Hepatocyte (in vitro differentiated cells): ENCODE measurements around the gene CNRIP1. TPM values are rescaled to one million over a fixed set of nuclear protein-coding genes. Genes with fewer than 3 reads are reported as not detected.

Source experiments
- DNase-seq: peaks from one replicate; pipeline ENCODE4 v3.0.0-alpha.2; 2016; ENCODE audit warnings: low spot score
- H2AFZ ChIP-seq: fragments of 200-600 bp; sonication (generic); 2 replicates; pipeline ENCODE4 v1.6.0; 2016; ENCODE audit warnings: antibody characterized with exemption, mild to moderate bottlenecking
- H3K27ac ChIP-seq: fragments of 200-600 bp; sonication (generic); 2 replicates; pipeline ENCODE4 v1.5.1; 2016; ENCODE audit warnings: mild to moderate bottlenecking
- H3K27me3 ChIP-seq: fragments of 200-600 bp; sonication (generic); 2 replicates; pipeline ENCODE4 v1.6.1; 2016
- H3K36me3 ChIP-seq: fragments of 200-600 bp; sonication (generic); replicated peaks from 2 replicates; pipeline ENCODE4 v1.5.1; 2016; ENCODE audit warnings: low read depth; ENCODE audit not compliant: insufficient read depth
- H3K4me1 ChIP-seq: fragments of 200-600 bp; sonication (generic); 2 replicates; pipeline ENCODE4 v1.5.1; 2016; ENCODE audit warnings: mild to moderate bottlenecking, moderate library complexity; ENCODE audit not compliant: insufficient read depth
- H3K4me2 ChIP-seq: fragments of 200-600 bp; sonication (generic); 2 replicates; pipeline ENCODE4 v1.6.0; 2016
- H3K4me3 ChIP-seq: fragments of 200-600 bp; sonication (generic); 2 replicates; pipeline ENCODE4 v1.5.1; 2016; ENCODE audit warnings: mild to moderate bottlenecking
- H3K79me2 ChIP-seq: fragments of 200-600 bp; sonication (generic); 2 replicates; pipeline ENCODE4 v1.6.0; 2017; ENCODE audit warnings: mild to moderate bottlenecking
- H3K9me2 ChIP-seq: fragments of 200-600 bp; sonication (generic); replicated peaks from 2 replicates; pipeline ENCODE4 v1.6.0; 2017; ENCODE audit warnings: mild to moderate bottlenecking; ENCODE audit not compliant: insufficient read depth
- H3K9me3 ChIP-seq: fragments of 200-600 bp; sonication (generic); 2 replicates; pipeline ENCODE4 v1.5.1; 2016; ENCODE audit warnings: low read depth, mild to moderate bottlenecking
- H4K20me1 ChIP-seq: fragments of 200-600 bp; sonication (generic); 2 replicates; pipeline ENCODE4 v1.6.0; 2016; ENCODE audit warnings: mild to moderate bottlenecking; ENCODE audit not compliant: insufficient read depth, poor library complexity, severe bottlenecking
- CTCF ChIP-seq: fragments of 200-600 bp; sonication (generic); IDR thresholded peaks from 2 replicates; pipeline ENCODE4 v1.5.1; 2016; ENCODE audit warnings: antibody characterized with exemption, mild to moderate bottlenecking; ENCODE audit not compliant: poor library complexity
- EZH2 ChIP-seq: fragments of 200-600 bp; sonication (generic); IDR thresholded peaks from 2 replicates; pipeline ENCODE4 v1.6.1; 2016; ENCODE audit warnings: antibody characterized with exemption, mild to moderate bottlenecking, borderline replicate concordance
- EZH2phosphoT487 ChIP-seq: fragments of 200-600 bp; sonication (generic); IDR thresholded peaks from one replicate; pipeline ENCODE4 v1.6.1; 2018; ENCODE audit warnings: antibody characterized with exemption, mild to moderate bottlenecking, low read depth, moderate library complexity; ENCODE audit not compliant: unreplicated experiment, severe bottlenecking
- WGBS: methylation state at CpG from one replicate; pipeline ENCODE4 v1.1.6; 2016; ENCODE audit warnings: low lambda C conversion rate; ENCODE audit errors: missing lambda C conversion rate; 5-methylcytosine and 5-hydroxymethylcytosine counted together
- polyA plus RNA-seq: library from polyadenylated mRNA; unstranded; fragments of >200 nt; fragmentation: Nextera tagmentation; extraction: Ambion mirVana; gene quantifications from 2 replicates; pipeline ENCODE4 v1.2.1, GENCODE V29; 2016
- total RNA-seq: library from RNA; depleted of rRNA; stranded (reverse); fragments of >200 nt; gene quantifications from 2 replicates; pipeline ENCODE4 v1.2.3, GENCODE V29; 2014

CNRIP1 gene
- total and polyA plus RNA-seq, 2 experiments from 2014 or later: 3.1 to 5.8 TPM

- no peak overlapping the region for H3K27ac ChIP-seq
- no peak for TF ChIP-seq EZH2
- no peak for TF ChIP-seq CTCF
- no peak for TF ChIP-seq EZH2phosphoT487
These were observed 31.9 kb downstream of the CNRIP1 start for GRCh38 chr2:68287580-68288441.

GRCh38 chr2:68284896-68285295, 34.9 kb downstream of the CNRIP1 start:
- Histone ChIP-seq H2AFZ (no peak overlapping the region), H4K20me1 (no peaks in the 10 kb centered on the region), H3K27me3 (no peaks in the 10 kb centered on the region), H3K4me3 (no peak overlapping the region), H3K9me2 (no peaks in the 10 kb centered on the region), H3K79me2 (no peaks in the 10 kb centered on the region), H3K4me2 (no peak overlapping the region), H3K9me3 (no peaks in the 10 kb centered on the region), H3K27ac (no peak overlapping the region), H3K4me1 (no peaks in the 10 kb centered on the region), H3K36me3 (no peaks in the 10 kb centered on the region)
- peak; percentile 17 for DNase-seq
- no peak for TF ChIP-seq CTCF
- TF ChIP-seq EZH2: no peak
- no peak for TF ChIP-seq EZH2phosphoT487
- WGBS: 70% methylated on average over 3 of the region's 3 CpGs

More at GRCh38 chr2:68287580-68288441, 31.9 kb downstream of the CNRIP1 start:
- Histone ChIP-seq H3K9me2 (no peaks in the 10 kb centered on the region), H3K79me2 (no peaks in the 10 kb centered on the region), H3K36me3 (no peaks in the 10 kb centered on the region), H3K27me3 (no peaks in the 10 kb centered on the region), H3K4me2 (no peak overlapping the region), H4K20me1 (no peaks in the 10 kb centered on the region), H3K4me1 (no peaks in the 10 kb centered on the region), H3K4me3 (no peak overlapping the region), H3K9me3 (no peaks in the 10 kb centered on the region), H2AFZ (no peak overlapping the region)
- peak; percentile 53 for DNase-seq
- WGBS: 49% methylated on average over 10 of the region's 10 CpGs

- Histone ChIP-seq H3K4me2 (no peak overlapping the region), H3K79me2 (no peaks in the 10 kb centered on the region), H3K9me2 (no peaks in the 10 kb centered on the region), H3K36me3 (no peaks in the 10 kb centered on the region), H4K20me1 (no peaks in the 10 kb centered on the region), H3K4me3 (no peak overlapping the region), H3K4me1 (no peaks in the 10 kb centered on the region), H2AFZ (no peak overlapping the region), H3K27ac (no peak overlapping the region), H3K27me3 (peaks cover 2% of the 10 kb centered on the region), H3K9me3 (no peaks in the 10 kb centered on the region)
- DNase-seq: no peak
- 100% methylated on average over 1 of the region's 1 CpG for WGBS
- TF ChIP-seq CTCF: no peak
- no peak for TF ChIP-seq EZH2
- TF ChIP-seq EZH2phosphoT487: no peak
These were observed 36.3 kb downstream of the CNRIP1 start for GRCh38 chr2:68283419-68283812.
